SJSA1 (cell line): ENCODE data around the gene SH3BP1. TPM values are rescaled to one million over a fixed set of nuclear protein-coding genes. Genes with fewer than 3 reads are reported as not detected.
"Not testable (repeated sequence)": the region's sequence is repeated elsewhere in the genome, so short reads cannot be mapped to it uniquely, and the experiment has no call there.

Experiments
- DNase-seq, 2 experiments: peaks; one replicate each; pipeline ENCODE4 v3.0.0-alpha.2; 2015 to 2020; ENCODE audit warnings: low spot score in 2 of 2, low read depth in 1 of 2
- H3K27ac ChIP-seq: fragments of 250-450 bp; sonication (Bioruptor Pico); 2 replicates; pipeline ENCODE4 v1.5.1; 2020; ENCODE audit warnings: mild to moderate bottlenecking, moderate library complexity
- H3K27me3 ChIP-seq: fragments of 250-450 bp; sonication (Bioruptor Pico); replicated peaks from 2 replicates; pipeline ENCODE4 v1.5.1; 2020; ENCODE audit warnings: mild to moderate bottlenecking, moderate library complexity
- H3K36me3 ChIP-seq: fragments of 250-450 bp; sonication (Bioruptor Pico); 2 replicates; pipeline ENCODE4 v1.5.1; 2020; ENCODE audit warnings: mild to moderate bottlenecking
- H3K4me1 ChIP-seq: fragments of 250-450 bp; sonication (Bioruptor Pico); replicated peaks from 2 replicates; pipeline ENCODE4 v1.6.1; 2021; ENCODE audit warnings: mild to moderate bottlenecking
- H3K4me3 ChIP-seq: fragments of 250-450 bp; sonication (Bioruptor Pico); 2 replicates; pipeline ENCODE4 v1.5.1; 2020; ENCODE audit warnings: mild to moderate bottlenecking
- H3K9me3 ChIP-seq: fragments of 250-450 bp; sonication (Bioruptor Pico); replicated peaks from 2 replicates; pipeline ENCODE4 v1.5.1; 2020; ENCODE audit warnings: mild to moderate bottlenecking
- total RNA-seq: library from RNA; depleted of rRNA; stranded (reverse); fragments of >200 nt; shearing (Covaris generic); gene quantifications from 2 replicates; pipeline ENCODE4 v1.2.3, GENCODE V29; 2014

SH3BP1 gene
- total RNA-seq, 1 experiment from 2014 or later = 13.6 TPM

- peak overlapping the region; percentile 68; the same call in 1 of the 2 replicates for H3K4me3 ChIP-seq
- no peak overlapping the region for H3K27ac ChIP-seq
- no peak for DNase-seq
- H3K9me3 ChIP-seq = no peaks in the 10 kb centered on the region
- peaks cover 52% of the 10 kb centered on the region for H3K36me3 ChIP-seq
- peaks cover 35% of the 10 kb centered on the region for H3K4me1 ChIP-seq
- H3K27me3 ChIP-seq = no peaks in the 10 kb centered on the region
Measured at GRCh38 chr22:37678372-37678771, 38.9 kb downstream of the SH3BP1 start.

GRCh38 chr22:37679670-37680069 lies 40.2 kb downstream of the SH3BP1 start:
- Histone ChIP-seq H3K9me3 (no peaks in the 10 kb centered on the region), H3K4me3 (no peak overlapping the region), H3K4me1 (peaks cover 28% of the 10 kb centered on the region), H3K27me3 (no peaks in the 10 kb centered on the region), H3K36me3 (peaks cover 52% of the 10 kb centered on the region), H3K27ac (no peak overlapping the region)
- DNase-seq = no peak

- H3K36me3 ChIP-seq = peaks cover 52% of the 10 kb centered on the region
- DNase-seq = no peak
- no peaks in the 10 kb centered on the region for H3K9me3 ChIP-seq
- H3K4me3 ChIP-seq = no peak overlapping the region
- H3K4me1 ChIP-seq = peaks cover 22% of the 10 kb centered on the region
- H3K27me3 ChIP-seq = no peaks in the 10 kb centered on the region
- H3K27ac ChIP-seq = no peak overlapping the region
Measured at GRCh38 chr22:37680191-37680851, 40.9 kb downstream of the SH3BP1 start.

GRCh38 chr22:37681001-37681424 lies 41.5 kb downstream of the SH3BP1 start:
- Histone ChIP-seq H3K4me3 (no peak overlapping the region), H3K27me3 (no peaks in the 10 kb centered on the region), H3K36me3 (peaks cover 48% of the 10 kb centered on the region), H3K27ac (no peak overlapping the region), H3K9me3 (no peaks in the 10 kb centered on the region), H3K4me1 (peaks cover 25% of the 10 kb centered on the region)
- DNase-seq = peak in 1 of 2 experiments; percentile 38

GRCh38 chr22:37681556-37682049 lies 42.1 kb downstream of the SH3BP1 start:
- peak; percentile 69 to 83 for DNase-seq
- Histone ChIP-seq H3K36me3 (peaks cover 43% of the 10 kb centered on the region), H3K27me3 (no peaks in the 10 kb centered on the region), H3K27ac (no peak overlapping the region), H3K4me3 (no peak overlapping the region), H3K9me3 (no peaks in the 10 kb centered on the region), H3K4me1 (peaks cover 26% of the 10 kb centered on the region)

GRCh38 chr22:37684803-37685615 lies 45.5 kb downstream of the SH3BP1 start:
- H3K4me1 ChIP-seq = peaks cover 23% of the 10 kb centered on the region
- H3K27me3 ChIP-seq = no peaks in the 10 kb centered on the region

GRCh38 chr22:37686002-37686982 lies 46.8 kb downstream of the SH3BP1 start, which contains the start of gene NOL12:
NOL12 (plus strand) TSS chr22:37686343; CDS start chr22:37686393, 50 bp downstream.
- Histone ChIP-seq H3K9me3 (no peaks in the 10 kb centered on the region), H3K4me1 (peaks cover 14% of the 10 kb centered on the region), H3K4me3 (peak within 1 kb of the TSS; percentile 69), H3K27me3 (no peaks in the 10 kb centered on the region), H3K27ac (peak within 1 kb of the TSS; percentile 71), H3K36me3 (peaks cover 35% of the 10 kb centered on the region)
- peak; percentile 84 to 96 for DNase-seq

More at GRCh38 chr22:37684803-37685615, 45.5 kb downstream of the SH3BP1 start:
- no peak overlapping the region for H3K4me3 ChIP-seq
- peaks cover 32% of the 10 kb centered on the region for H3K36me3 ChIP-seq
- no peak overlapping the region for H3K27ac ChIP-seq
- no peaks in the 10 kb centered on the region for H3K9me3 ChIP-seq
- DNase-seq = no peak

GRCh38 chr22:37690407-37690806 lies 50.9 kb downstream of the SH3BP1 start:
- peaks cover 9% of the 10 kb centered on the region for H3K4me1 ChIP-seq
- no peak overlapping the region for H3K27ac ChIP-seq
- H3K27me3 ChIP-seq = no peaks in the 10 kb centered on the region
- H3K4me3 ChIP-seq = no peak overlapping the region
- H3K9me3 ChIP-seq = no peaks in the 10 kb centered on the region
- no peak for DNase-seq
- peaks cover 65% of the 10 kb centered on the region for H3K36me3 ChIP-seq

GRCh38 chr22:37690901-37691504 lies 51.5 kb downstream of the SH3BP1 start:
- no peak for DNase-seq
- Histone ChIP-seq H3K27ac (no peak overlapping the region), H3K4me1 (peaks cover 6% of the 10 kb centered on the region), H3K36me3 (peaks cover 65% of the 10 kb centered on the region), H3K9me3 (no peaks in the 10 kb centered on the region), H3K27me3 (no peaks in the 10 kb centered on the region), H3K4me3 (no peak overlapping the region)

- H3K9me3 ChIP-seq = no peaks in the 10 kb centered on the region
- H3K4me1 ChIP-seq = peaks cover 8% of the 10 kb centered on the region
- peaks cover 65% of the 10 kb centered on the region for H3K36me3 ChIP-seq
- no peaks in the 10 kb centered on the region for H3K27me3 ChIP-seq
- H3K4me3 ChIP-seq = no peak overlapping the region
- no peak overlapping the region for H3K27ac ChIP-seq
- DNase-seq = no peak
Measured at GRCh38 chr22:37692627-37693285, 53.3 kb downstream of the SH3BP1 start.

GRCh38 chr22:37694131-37694530 lies 54.7 kb downstream of the SH3BP1 start:
- H3K27me3 ChIP-seq, DNase-seq, H3K9me3 ChIP-seq, H3K27ac ChIP-seq, H3K4me3 ChIP-seq, H3K4me1 ChIP-seq: not testable (repeated sequence)
- H3K36me3 ChIP-seq = peaks cover 53% of the 10 kb centered on the region

- H3K27ac ChIP-seq, DNase-seq, H3K9me3 ChIP-seq, H3K4me1 ChIP-seq, H3K4me3 ChIP-seq, H3K27me3 ChIP-seq: not testable (repeated sequence)
- peaks cover 34% of the 10 kb centered on the region for H3K36me3 ChIP-seq
Measured at GRCh38 chr22:37696260-37696656, 56.8 kb downstream of the SH3BP1 start.
